Hair follicular keratinocyte (primary cell): ENCODE measurements around the gene SIRPB1. TPM values are rescaled to one million over a fixed set of nuclear protein-coding genes. Genes with fewer than 3 reads are reported as not detected.

ENCODE experiments used
- total RNA-seq: library from RNA; depleted of rRNA; stranded (reverse); fragments of >200 nt; gene quantifications from 2 replicates; pipeline ENCODE4 v1.2.3, GENCODE V29; 2015

Gene SIRPB1
- total RNA-seq, result 1.1 and 2.2 TPM in 2 replicates

DNA sequence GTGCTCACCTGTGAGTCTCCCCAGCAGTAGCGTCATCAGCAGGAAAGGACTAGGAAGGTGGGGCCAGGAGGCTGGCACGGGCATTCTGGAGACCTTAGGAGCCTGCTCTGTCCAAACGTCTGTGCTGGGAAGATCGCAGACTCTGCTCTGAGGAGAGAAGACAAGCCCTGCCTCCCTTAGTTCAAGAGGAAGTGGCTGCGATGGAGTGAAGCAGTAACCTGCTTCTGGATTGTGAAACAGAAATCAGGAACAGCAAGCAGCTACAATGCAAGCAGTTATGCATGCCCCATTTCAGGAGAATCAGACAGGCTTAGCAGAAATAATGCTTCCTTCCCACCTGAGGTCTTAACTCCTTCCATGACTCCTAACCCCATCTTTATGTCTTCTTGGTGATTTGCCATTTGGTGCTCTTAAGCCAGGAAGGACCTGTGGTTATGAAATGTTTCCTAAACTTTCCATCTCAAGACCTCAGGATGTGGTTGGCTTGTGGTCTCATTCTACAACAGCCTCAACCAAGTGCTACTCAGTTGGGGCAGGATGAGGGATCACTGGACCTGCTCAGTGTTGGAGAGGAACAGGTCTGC is at the start of gene SIRPB1:
Gene SIRPB1, minus strand, starts transcription at position 149 of the 584 bp plus-strand sequence. Its CDS starts 65 bp downstream, at position 84.

DNA sequence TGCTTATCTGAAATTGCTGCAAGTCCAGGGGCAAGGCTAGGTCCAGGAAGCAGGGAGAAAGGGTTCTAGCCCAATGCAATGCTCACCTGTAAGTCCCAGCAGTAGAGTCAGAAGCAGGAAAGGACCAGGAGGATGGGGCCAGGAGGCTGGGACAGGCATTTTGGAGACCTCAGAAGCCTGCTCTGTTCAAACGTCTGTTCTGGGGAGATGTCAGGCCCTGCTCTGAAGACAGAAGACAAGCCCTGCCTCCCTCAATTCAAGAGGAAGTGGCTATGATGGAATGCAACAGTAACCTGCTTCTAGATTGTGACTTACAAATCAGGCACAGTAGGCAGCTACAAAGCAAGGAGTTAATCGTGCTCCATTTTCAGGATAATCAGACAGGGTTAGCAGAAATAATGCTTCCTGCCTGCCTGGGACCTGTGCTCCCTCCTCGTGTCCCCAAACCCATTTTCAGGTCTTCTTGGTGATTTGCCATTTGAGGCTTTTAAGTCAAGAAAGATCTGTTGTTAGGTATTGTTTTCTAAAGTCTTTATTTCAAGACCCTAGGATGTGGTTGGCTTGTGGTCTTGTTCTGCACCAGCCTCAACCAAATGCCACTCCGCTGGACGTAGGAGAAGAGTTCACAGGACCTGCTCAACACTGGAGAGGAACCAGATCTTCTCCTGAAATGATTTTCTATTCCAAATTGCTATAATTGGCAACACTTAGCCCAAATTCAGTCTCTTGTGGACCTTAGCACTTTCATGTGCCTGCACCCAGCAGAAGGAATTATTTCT is 37.9 kb upstream of the SIRPB1 start, which contains the start of gene SIRPG:
Gene SIRPG, minus strand, starts transcription at position 224 of the 779 bp plus-strand sequence. Its CDS starts 65 bp downstream, at position 159.

Other genes starting within 250 kb of the SIRPB1 start
- 127 and 172 TPM in 2 replicates for gene FKBP1A, start 227.0 kb downstream of the SIRPB1 start, total RNA-seq
- gene NSFL1C, start 153.2 kb downstream of the SIRPB1 start, total RNA-seq, result 34.8 and 53.7 TPM in 2 replicates
- 0.15 TPM in 1 of 2 replicates, not detected in the other for gene SIRPB2, start 128.6 kb downstream of the SIRPB1 start, total RNA-seq
- not detected in 2 replicates for gene SIRPD, start 62.3 kb downstream of the SIRPB1 start, total RNA-seq
- not detected in 2 replicates for gene SIRPG, start 37.8 kb upstream of the SIRPB1 start, total RNA-seq